ENCODE measurements around the gene GRK1. TPM values are rescaled to one million over a fixed set of nuclear protein-coding genes. Genes with fewer than 3 reads are reported as not detected.
A peak's percentile ranks its signal among the peaks of the same experiment; 100 is the strongest.

Gene GRK1
- total RNA-seq, 1 donor from 2014 or later: 0.34 TPM

- no peaks in the 10 kb centered on the region for H3K36me3 Mint-ChIP-seq
- H3K27me3 Mint-ChIP-seq (ENCODE audit: low read depth): peaks cover 50% of the 10 kb centered on the region
- no peaks in the 10 kb centered on the region for H3K9me3 Mint-ChIP-seq
- peak overlapping the region; percentile 77 for H3K4me3 Mint-ChIP-seq
- peaks cover 16% of the 10 kb centered on the region for H3K4me1 Mint-ChIP-seq
- no peak for DNase-seq (ENCODE audit: low spot score in 2 of 2, unreplicated experiment in 2 of 2)
- TF ChIP-seq CTCF (IDR thresholded peaks at IDR 0.05; ENCODE audit: unreplicated experiment): no peak
- peak overlapping the region; percentile 1 for H3K27ac Mint-ChIP-seq
Observed at GRCh38 chr13:113759525-113760137, 92.6 kb downstream of the GRK1 start.

- Mint-ChIP-seq H3K36me3 (no peaks in the 10 kb centered on the region), H3K27me3 (ENCODE audit: low read depth) (peaks cover 47% of the 10 kb centered on the region), H3K9me3 (no peaks in the 10 kb centered on the region), H3K4me3 (no peak overlapping the region), H3K4me1 (peaks cover 16% of the 10 kb centered on the region), H3K27ac (no peak overlapping the region)
- DNase-seq (ENCODE audit: low spot score in 2 of 2, unreplicated experiment in 2 of 2): no peak
- TF ChIP-seq CTCF (IDR thresholded peaks at IDR 0.05; ENCODE audit: unreplicated experiment): no peak
Observed at GRCh38 chr13:113761136-113761535, 94.1 kb downstream of the GRK1 start.

- Mint-ChIP-seq H3K27ac (no peak overlapping the region), H3K27me3 (ENCODE audit: low read depth) (peaks cover 47% of the 10 kb centered on the region), H3K36me3 (no peaks in the 10 kb centered on the region), H3K4me1 (peaks cover 16% of the 10 kb centered on the region), H3K9me3 (no peaks in the 10 kb centered on the region), H3K4me3 (no peak overlapping the region)
- DNase-seq (ENCODE audit: low spot score in 2 of 2, unreplicated experiment in 2 of 2): no peak
- no peak for TF ChIP-seq CTCF (IDR thresholded peaks at IDR 0.05; ENCODE audit: unreplicated experiment)
Observed at GRCh38 chr13:113762075-113762474, 95.1 kb downstream of the GRK1 start.

- DNase-seq (ENCODE audit: low spot score in 2 of 2, unreplicated experiment in 2 of 2): no peak
- Mint-ChIP-seq H3K27me3 (ENCODE audit: low read depth) (peaks cover 47% of the 10 kb centered on the region), H3K9me3 (no peaks in the 10 kb centered on the region), H3K4me3 (no peak overlapping the region), H3K36me3 (no peaks in the 10 kb centered on the region), H3K27ac (no peak overlapping the region), H3K4me1 (peaks cover 16% of the 10 kb centered on the region)
- TF ChIP-seq CTCF (IDR thresholded peaks at IDR 0.05; ENCODE audit: unreplicated experiment): no peak
Observed at GRCh38 chr13:113762538-113762937, 95.5 kb downstream of the GRK1 start.

- Mint-ChIP-seq H3K27ac (no peak overlapping the region), H3K4me1 (peaks cover 16% of the 10 kb centered on the region), H3K9me3 (no peaks in the 10 kb centered on the region), H3K4me3 (no peak overlapping the region), H3K27me3 (ENCODE audit: low read depth) (peaks cover 45% of the 10 kb centered on the region), H3K36me3 (no peaks in the 10 kb centered on the region)
- DNase-seq (ENCODE audit: low spot score in 2 of 2, unreplicated experiment in 2 of 2): no peak
- no peak for TF ChIP-seq CTCF (IDR thresholded peaks at IDR 0.05; ENCODE audit: unreplicated experiment)
Observed at GRCh38 chr13:113763254-113763653, 96.2 kb downstream of the GRK1 start.
